Activated gamma-delta T cell (primary cell): ENCODE measurements around the gene URB1.
"Not testable (repeated sequence)": the region's sequence is repeated elsewhere in the genome, so short reads cannot be mapped to it uniquely, and the experiment has no call there.

Experiments
- DNase-seq: peaks from one replicate; lab custom pipeline; 2025; lab: John Stamatoyannopoulos, UW
- total RNA-seq, 2 donors: gene quantifications; one replicate each; lab custom pipeline; 2026; lab: John Stamatoyannopoulos, UW

Gene URB1, protein sequence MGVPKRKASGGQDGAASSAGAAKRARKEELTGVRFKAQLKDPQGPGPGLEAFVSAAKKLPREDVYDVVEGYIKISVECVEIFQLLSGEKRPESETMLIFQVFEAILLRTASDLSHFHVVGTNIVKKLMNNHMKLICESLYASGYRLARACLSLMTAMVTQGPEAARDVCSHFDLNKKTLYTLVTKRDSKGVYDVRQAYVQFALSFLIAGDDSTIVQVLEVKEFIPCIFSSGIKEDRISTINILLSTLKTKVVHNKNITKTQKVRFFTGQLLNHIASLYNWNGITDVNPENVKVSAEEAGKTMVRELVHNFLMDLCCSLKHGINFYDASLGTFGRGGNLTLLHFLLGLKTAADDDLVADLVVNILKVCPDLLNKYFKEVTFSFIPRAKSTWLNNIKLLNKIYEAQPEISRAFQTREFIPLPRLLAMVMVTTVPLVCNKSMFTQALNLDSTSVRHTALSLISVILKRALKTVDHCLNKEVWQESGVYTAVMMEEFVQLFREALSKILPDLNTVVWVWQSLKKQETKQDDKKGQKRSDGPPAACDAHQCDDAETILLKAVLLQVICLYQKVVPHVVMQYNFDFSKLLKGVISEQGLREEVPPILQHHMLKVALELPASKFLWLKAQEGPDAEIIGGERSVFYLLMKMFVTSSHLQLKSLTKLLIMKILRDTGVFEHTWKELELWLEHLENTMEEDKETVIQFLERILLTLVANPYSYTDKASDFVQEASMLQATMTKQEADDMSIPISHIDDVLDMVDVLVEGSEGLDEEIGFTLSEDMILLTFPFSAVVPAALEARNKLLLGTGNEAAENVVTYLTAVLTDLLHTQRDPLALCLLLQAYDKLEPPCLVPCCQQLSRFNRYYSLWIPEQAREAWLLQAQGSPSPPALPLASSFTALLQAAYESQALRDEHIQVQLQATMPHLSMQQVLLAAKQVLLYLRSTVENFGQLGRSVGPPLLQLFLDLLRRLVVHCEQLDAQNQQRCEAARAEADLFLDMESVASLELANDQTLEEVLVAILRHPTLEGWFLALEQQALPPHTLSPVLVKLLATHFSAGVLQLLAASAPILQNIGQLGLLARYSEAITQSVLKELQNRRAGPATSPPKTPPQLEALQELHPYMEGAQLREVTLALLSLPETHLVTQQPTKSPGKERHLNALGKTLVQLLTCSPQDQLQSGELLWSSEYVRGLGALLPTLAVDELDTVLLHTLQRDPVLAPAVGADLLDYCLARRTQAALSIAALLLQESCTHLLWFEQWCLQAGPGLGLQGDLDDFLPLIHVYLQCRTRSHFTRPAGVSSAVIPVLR (N-terminal part only)
- total RNA-seq: 45.9 to 82.1 reads per million in 2 donors

DNA sequence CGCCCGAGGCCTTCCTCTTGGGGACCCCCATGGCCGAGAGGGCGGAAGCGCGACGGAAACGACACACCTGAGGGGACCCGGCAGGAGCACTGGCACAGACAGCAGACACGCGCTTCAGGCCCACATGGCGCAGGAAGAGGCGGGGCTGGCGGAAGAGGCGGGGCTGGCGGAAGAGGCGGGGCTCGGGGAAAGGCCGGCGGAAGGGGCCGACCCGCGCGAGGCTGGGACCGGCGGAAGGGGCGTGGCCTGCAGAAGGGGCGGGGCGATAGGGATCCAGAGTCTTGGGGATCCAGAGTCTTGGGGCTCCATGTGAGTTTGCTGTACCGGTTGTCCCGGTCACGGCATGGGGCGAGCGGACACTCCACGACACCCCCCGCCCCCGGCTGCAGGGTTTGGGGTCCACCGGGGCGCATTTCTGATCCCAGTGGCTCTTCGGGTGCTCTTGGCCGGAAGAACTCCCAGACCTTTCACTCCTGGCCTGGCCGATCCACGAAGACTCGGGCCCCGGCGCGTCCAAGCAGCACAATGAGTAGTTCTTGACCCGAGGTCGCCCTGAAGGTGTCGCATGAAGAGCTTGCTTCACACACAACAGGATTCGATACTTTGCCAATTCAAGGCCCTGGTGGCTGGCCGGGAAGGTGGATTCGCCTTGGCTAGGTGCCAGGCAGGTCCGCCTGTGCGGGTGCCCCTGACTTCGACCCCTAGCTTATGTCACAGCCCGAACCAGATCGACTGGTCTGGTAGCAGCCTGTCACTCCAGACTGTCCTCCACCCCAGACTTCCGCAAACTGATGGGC, at the start of gene URB1:
Gene URB1, minus strand, starts transcription at position 133 of the 797 bp plus-strand sequence. Its CDS starts 102 bp downstream, at position 31.
- DNase-seq: peak; percentile 89

- no peak for DNase-seq
Measured at GRCh38 chr21:32437729-32438128, 44.9 kb upstream of the URB1 start.

DNA sequence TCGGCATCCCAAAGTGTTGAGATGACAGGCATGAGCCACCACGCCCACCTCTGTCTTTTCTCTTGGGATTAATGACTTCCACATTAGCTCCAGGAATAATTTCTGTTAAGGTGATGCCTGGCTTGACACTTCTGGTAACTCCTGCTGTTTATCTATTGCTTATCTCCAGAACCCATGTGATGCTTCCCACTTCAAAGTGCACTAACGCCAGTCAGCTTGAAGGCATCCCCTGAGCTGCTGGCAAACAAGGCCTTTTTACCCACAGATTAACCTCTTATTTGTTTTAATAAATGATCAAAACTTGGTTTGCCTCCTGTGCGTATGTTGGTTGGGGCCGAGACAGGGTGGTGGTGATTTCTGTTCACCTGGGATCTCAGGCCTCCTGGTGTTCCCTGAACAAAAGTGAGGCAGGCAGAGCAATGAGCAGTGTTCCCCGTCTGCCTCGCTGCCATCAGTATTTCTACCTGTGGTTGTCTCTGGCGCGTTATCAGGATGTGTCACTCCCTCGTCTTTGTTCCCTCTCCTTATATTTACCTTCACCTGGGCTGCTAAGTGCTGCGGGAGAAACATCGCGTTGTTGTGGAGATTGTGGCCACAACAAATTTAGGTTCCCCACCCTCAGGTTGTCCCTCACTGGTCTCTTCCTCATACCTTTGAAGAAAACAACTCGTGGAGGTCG, 40.3 kb upstream of the URB1 start:
- not testable (repeated sequence) for DNase-seq

DNA sequence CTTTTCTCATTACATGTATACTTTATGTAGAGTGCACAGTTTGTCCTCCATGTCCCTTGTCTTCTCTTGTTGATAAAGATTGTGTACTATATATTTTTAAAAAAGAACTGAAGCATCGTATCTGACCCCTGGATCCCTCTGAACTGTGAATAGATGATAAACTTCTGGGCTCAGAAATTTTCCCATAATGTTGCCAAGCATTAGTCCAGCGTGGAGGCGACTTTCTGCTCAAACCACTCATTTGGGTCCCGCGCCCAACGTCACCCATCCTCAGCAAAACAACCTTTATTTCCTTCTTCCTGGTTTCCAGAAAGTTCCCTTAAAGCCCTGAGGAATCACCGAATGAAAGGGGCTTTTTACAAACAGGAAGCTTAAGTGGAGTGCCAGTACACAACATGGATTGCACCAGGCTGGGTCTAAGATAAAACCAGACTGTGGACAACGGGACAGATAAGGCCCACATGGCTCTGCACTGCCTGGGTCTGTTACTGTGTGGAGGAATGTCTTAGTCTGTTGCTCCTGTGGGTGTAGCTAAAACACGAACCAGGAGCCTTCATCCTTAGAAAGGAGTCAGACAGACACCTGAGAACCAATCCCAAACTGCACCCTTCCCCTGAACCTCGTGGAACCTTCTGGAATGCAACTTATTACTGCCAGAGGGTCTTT, 35.3 kb upstream of the URB1 start:
- DNase-seq: no peak

- no peak for DNase-seq
Measured at GRCh38 chr21:32426592-32427051, 33.8 kb upstream of the URB1 start.

- no peak for DNase-seq
Measured at GRCh38 chr21:32426066-32426465, 33.3 kb upstream of the URB1 start.

DNA sequence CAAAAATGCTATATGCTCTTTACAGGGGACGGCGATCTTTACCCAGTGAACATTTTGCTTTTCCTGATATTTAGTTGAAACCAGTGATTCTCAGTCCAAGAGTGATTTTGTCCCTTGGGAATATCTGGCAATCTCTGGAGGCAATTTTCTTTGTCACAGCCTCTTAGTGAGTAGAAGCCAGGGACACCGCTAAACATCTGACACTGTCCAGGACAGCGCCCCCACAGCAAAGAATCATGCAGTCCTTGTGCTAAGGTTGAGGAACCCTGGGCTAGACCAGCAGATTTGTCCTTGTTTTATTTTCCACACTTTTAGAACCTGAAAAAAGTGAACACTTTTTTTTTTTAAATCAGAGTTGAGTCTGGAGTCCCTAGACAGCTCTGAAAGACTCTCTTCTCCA, 32.8 kb upstream of the URB1 start:
- DNase-seq: no peak

GRCh38 chr21:32424674-32425073, 31.9 kb upstream of the URB1 start:
- no peak for DNase-seq

GRCh38 chr21:32424191-32424535, 31.4 kb upstream of the URB1 start:
- no peak for DNase-seq

GRCh38 chr21:32423320-32424190, 30.7 kb upstream of the URB1 start:
- DNase-seq: no peak

DNA sequence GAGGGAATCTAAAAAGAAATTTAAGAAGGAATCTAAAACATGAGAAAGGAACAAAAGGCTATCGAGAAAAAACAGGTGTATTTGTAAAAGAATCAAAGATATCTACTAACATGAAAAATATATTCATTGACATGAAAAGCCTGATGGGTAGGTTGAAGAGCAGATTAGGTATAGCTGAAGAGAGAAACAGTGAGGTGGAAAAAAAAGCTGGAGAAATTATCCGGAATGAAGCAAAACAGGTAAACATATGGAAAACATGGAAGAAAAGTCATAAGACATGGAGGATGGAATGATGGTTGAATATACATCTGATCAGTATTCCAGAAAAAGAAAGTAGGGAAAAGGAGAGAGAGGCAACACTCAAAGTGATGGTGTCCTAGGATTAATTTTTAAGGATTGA, 29.3 kb upstream of the URB1 start:
- DNase-seq: no peak

GRCh38 chr21:32418146-32418545, 25.3 kb upstream of the URB1 start:
- no peak for DNase-seq

DNA sequence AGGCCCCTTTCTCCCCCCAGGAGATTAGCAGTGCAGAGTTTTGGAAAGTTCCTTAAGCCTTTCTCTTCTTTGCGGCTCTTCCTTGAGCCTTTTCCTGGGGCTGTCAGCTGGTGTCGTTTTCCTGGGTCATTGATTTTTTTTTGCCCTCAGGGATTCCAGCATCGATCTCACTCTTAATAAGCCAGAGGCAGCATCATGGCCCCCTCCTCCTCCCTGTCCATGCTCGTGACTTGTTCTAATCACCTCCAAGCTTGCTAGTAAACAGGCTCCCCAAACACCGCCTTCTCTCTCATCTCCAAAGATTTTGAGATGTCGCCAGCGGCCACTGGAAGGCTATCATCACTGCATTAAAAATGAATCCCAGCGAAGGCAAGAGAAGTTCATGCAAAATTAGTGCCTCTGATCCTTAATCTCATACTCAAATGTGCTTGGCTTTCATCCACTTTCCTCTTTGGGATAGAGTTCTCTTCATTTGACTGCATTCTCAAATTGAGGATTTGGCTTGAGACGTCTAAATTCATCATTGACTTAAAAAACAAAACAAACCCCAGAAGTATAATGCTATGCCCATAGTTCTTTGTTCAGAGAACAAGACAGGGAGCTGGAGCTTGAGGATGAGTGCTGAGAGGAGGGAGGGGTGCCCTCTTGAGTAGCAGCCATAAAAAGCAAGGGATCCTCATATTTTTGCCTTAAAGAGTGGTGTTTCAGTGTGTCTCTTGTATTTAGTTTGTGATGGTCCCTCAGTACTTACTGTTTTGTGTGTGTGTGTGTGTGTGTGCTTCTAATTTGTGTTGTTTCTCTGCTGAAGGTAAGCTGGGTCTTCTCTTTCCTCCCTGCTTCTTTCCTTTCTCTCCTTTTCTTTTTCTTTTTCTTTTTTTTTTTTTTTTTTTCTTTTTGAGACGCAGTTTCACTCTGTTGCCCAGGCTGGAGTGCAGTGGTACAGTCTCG, 22.9 kb upstream of the URB1 start:
- DNase-seq: no peak

GRCh38 chr21:32414579-32415358, 22.0 kb upstream of the URB1 start:
- no peak for DNase-seq

GRCh38 chr21:32413697-32414578, 21.1 kb upstream of the URB1 start:
- DNase-seq: no peak

GRCh38 chr21:32413015-32413504, 20.2 kb upstream of the URB1 start:
- no peak for DNase-seq
